PC-9 (cell line): ENCODE data around the gene PRKD1.

ENCODE experiments used
- CTCF ChIP-seq: fragments of 200-600 bp; sonication (generic); conservative IDR thresholded peaks from 2 replicates; pipeline ENCODE4 v1.6.1; 2017; ENCODE audit warnings: mixed run types, antibody characterized with exemption, mild to moderate bottlenecking, moderate library complexity
- EZH2 ChIP-seq: fragments of 200-600 bp; sonication (generic); IDR thresholded peaks from 2 replicates; pipeline ENCODE4 v1.8.0; 2017; ENCODE audit warnings: antibody characterized with exemption, low read depth

DNA sequence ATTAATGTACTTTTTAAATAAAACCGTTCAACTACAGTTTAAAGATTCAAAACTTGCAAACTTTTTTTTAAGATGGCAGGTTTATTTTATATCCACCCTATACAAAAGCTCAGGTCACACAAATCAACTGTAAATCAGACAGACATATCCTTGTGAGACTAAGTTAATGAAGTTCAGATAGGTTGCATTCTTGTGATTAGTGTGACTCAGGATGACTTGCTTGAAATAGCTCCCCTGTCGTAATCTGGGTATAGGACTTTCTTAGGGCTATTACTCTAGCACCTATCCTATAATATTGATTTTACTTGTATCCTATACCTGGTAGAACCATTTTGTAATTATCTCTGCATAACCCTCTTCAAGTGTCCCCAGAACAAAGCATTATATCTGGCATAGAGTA lies 9.5 kb upstream of the PRKD1 start:
- TF ChIP-seq EZH2 (no peak), CTCF (no peak)
